Dendritic cell treated with granulocyte-macrophage colony-stimulating factor and Interleukin-4, amounts not matched to agents 40 ng/mL and 50 ng/mL, for 4 days (primary cell): ENCODE results near the gene EID2B.

Source experiments
- H3K27ac Mint-ChIP-seq: one replicate; pipeline ENCODE4 v1.8.0; 2022; ENCODE audit warnings: mild to moderate bottlenecking, mixed read lengths
- H3K27me3 Mint-ChIP-seq: one replicate; pipeline ENCODE4 v1.8.0; 2022; ENCODE audit warnings: mild to moderate bottlenecking, mixed read lengths
- H3K36me3 Mint-ChIP-seq: one replicate; pipeline ENCODE4 v1.8.0; 2022; ENCODE audit warnings: low read depth, mixed read lengths
- H3K4me1 Mint-ChIP-seq: one replicate; pipeline ENCODE4 v1.8.0; 2022; ENCODE audit warnings: low read depth, mixed read lengths
- H3K4me3 Mint-ChIP-seq: one replicate; pipeline ENCODE4 v1.8.0; 2022; ENCODE audit warnings: mild to moderate bottlenecking, moderate library complexity, mixed read lengths
- H3K9me3 Mint-ChIP-seq: one replicate; pipeline ENCODE4 v1.8.0; 2022; ENCODE audit warnings: mixed read lengths
- intact Hi-C: fragments of 100-400 bp; cut with micrococcal nuclease; formaldehyde crosslinking; loops from one replicate; pipeline ENCODE4 v1.15.0; 2022

EID2B gene

DNA sequence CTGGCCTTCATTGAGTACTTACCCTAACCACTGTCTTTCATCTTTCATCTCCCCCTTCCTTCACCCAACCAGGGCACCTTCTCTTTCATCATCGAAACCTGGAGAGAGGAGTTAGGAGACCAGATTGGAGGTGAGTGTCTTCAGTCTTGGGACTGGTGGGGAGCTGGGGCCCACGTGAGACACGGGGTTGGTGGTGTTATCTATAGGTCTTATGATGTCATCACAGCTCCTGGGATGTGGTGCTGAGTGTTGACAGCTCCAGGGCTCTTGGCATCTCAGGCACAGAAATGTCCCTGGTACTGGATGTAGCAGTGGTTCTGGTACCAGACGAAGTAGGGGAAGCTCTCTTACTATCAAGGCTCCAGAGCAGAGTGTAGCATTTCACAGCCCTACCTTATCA lies 32.1 kb downstream of the EID2B start:
- Mint-ChIP-seq H3K36me3 (no peaks in the 10 kb centered on the region), H3K27me3 (peaks cover 86% of the 10 kb centered on the region), H3K4me1 (peaks cover 26% of the 10 kb centered on the region), H3K27ac (no peak overlapping the region), H3K9me3 (no peaks in the 10 kb centered on the region), H3K4me3 (no peak overlapping the region)
- intact Hi-C loops: no loop called here

DNA sequence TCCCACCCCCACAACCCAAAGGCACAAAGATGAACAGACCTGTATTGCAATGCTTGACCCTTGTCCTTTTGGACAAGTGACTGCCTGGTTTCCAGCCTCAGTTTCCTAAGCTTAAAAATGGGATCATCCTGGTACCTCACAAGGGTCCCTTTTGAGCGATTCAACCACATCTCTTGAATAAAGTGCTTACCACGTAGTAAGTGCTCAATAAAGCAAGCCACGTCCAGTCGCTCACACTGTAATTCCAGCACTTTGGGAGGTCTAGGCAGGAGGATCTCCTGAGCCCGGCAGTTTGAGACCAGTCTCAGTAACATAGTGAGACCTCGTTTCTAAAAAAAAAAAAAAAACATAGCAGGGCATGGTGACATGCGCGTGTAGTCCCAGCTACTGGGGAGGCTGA lies 32.7 kb downstream of the EID2B start:
- intact Hi-C loops: loop anchor here (2.0 kb wide), 1 partner anchor 33 kb away; the partner anchor contains the start of gene EID2B
- peaks cover 82% of the 10 kb centered on the region for H3K27me3 Mint-ChIP-seq
- H3K9me3 Mint-ChIP-seq: no peaks in the 10 kb centered on the region
- no peak overlapping the region for H3K27ac Mint-ChIP-seq
- peaks cover 26% of the 10 kb centered on the region for H3K4me1 Mint-ChIP-seq
- no peaks in the 10 kb centered on the region for H3K36me3 Mint-ChIP-seq
- H3K4me3 Mint-ChIP-seq: no peak overlapping the region

DNA sequence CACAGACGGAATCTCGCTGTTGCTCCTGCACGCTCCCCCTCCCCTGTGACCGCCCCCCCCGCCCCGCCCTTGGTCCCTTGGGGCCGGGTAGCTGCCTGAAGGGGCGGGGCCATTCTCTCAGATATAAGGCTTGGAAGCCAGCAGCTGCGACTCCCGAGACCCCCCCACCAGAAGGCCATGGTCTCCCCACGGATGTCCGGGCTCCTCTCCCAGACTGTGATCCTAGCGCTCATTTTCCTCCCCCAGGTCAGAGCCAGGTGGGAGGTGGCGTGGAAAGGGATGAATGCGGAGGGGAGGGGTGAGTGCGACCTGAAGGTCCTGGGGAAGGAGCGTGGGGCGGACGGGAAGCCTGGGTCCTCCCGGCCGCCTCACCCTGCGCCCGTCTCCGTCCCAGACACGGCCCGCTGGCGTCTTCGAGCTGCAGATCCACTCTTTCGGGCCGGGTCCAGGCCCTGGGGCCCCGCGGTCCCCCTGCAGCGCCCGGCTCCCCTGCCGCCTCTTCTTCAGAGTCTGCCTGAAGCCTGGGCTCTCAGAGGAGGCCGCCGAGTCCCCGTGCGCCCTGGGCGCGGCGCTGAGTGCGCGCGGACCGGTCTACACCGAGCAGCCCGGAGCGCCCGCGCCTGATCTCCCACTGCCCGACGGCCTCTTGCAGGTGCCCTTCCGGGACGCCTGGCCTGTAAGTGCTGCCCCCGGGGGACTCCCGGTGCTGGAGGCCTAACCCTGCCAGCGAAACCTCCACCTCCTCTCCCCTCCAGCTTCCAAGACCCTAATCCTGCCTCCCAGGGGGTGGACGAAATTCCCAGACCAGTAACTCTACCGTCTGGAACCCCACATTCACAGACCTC lies 33.6 kb downstream of the EID2B start, which contains the start of gene DLL3:
Gene DLL3, plus strand, starts transcription at position 150 of the 845 bp plus-strand sequence. Its CDS starts 28 bp downstream, at position 178.
- H3K4me3 Mint-ChIP-seq: no peak within 1 kb of the TSS
- H3K27me3 Mint-ChIP-seq: peaks cover 73% of the 10 kb centered on the region
- no peak within 1 kb of the TSS for H3K27ac Mint-ChIP-seq
- H3K9me3 Mint-ChIP-seq: no peaks in the 10 kb centered on the region
- H3K4me1 Mint-ChIP-seq: peaks cover 26% of the 10 kb centered on the region
- intact Hi-C loops: loop anchor here (2.0 kb wide), 1 partner anchor 34 kb away; the partner anchor contains the start of gene EID2B
- no peaks in the 10 kb centered on the region for H3K36me3 Mint-ChIP-seq

DNA sequence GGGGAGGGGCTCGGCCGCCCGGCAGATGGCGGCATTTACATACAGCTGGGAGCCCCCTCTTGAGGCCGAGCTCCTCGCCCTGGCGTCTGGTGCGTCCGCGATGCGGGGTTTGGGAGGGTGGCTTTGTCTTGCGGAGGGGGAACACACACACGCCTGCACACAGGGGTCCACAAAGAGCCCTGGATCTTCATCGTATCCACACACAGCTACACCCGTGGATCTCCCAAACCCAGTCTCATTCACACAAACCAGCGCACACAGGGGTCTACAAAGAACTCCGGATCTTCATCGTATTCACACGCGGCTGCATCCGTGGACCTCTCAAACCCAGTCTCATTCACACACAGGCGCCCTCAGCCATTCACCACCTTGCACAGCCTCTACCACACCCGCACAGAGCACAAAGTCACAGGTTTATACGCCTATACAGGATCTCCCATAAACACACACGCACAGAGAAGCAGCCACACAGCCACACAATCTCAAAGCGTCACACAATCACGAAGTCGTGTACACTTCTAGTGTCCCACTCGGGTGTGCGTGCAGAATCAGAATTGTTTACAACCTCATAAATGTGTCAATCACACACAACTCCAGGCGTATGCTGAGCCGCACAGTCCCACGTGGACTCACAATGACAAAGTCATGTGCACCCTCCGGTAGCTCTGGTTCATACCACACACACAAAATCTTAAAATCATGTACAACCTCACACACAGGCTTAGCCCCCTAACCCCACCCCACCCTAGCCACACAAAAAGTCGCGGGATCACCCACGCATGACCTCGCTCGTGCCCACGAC lies 34.5 kb downstream of the EID2B start:
- Mint-ChIP-seq H3K9me3 (no peaks in the 10 kb centered on the region), H3K4me3 (no peak overlapping the region), H3K27ac (no peak overlapping the region), H3K4me1 (peaks cover 23% of the 10 kb centered on the region), H3K27me3 (peaks cover 65% of the 10 kb centered on the region), H3K36me3 (no peaks in the 10 kb centered on the region)
- intact Hi-C loops: loop anchor here (2.0 kb wide), 1 partner anchor 35 kb away; the partner anchor contains the start of gene EID2B

DNA sequence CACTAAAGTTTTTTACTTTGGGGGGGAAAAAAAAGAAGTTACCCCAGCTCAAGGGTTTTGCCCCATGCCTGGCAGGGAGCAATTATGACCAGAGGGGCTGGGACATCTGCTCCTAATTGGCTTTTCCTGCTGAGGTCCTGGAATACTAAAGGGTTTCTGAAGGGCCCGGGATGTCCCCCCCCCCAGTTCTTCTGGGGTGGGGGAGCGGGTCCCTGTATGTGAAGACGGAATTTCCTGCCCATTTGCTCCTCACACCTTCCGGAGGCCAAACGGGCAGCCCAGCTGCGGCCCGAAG lies 35.0 kb downstream of the EID2B start:
- no peaks in the 10 kb centered on the region for H3K9me3 Mint-ChIP-seq
- intact Hi-C loops: no loop called here
- H3K27me3 Mint-ChIP-seq: peaks cover 61% of the 10 kb centered on the region
- H3K4me3 Mint-ChIP-seq: no peak overlapping the region
- no peaks in the 10 kb centered on the region for H3K36me3 Mint-ChIP-seq
- H3K4me1 Mint-ChIP-seq: peaks cover 20% of the 10 kb centered on the region
- no peak overlapping the region for H3K27ac Mint-ChIP-seq

DNA sequence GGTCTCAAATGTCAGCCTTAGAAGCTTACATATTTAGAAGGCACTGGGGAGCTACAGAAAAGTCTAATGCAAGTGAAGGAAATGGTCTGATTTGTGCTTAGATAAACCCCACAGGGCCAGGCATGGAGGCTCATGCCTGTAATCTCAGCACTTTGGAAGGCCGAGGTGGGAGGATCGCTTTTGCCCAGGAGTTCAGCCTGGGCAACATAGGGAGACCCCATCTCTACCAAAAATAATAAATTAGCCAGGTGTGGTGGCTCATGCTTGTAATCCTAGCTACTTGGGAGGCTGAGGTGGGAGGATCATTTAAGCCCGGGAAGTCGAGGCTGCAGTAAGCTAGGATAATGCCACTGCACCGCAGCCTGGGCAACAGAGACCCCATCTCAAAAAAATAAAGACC lies 36.6 kb downstream of the EID2B start:
- Mint-ChIP-seq H3K27me3 (peaks cover 52% of the 10 kb centered on the region), H3K4me3 (no peak overlapping the region), H3K4me1 (peaks cover 20% of the 10 kb centered on the region), H3K27ac (no peak overlapping the region), H3K9me3 (no peaks in the 10 kb centered on the region), H3K36me3 (peaks cover 5% of the 10 kb centered on the region)
- intact Hi-C loops: no loop called here

DNA sequence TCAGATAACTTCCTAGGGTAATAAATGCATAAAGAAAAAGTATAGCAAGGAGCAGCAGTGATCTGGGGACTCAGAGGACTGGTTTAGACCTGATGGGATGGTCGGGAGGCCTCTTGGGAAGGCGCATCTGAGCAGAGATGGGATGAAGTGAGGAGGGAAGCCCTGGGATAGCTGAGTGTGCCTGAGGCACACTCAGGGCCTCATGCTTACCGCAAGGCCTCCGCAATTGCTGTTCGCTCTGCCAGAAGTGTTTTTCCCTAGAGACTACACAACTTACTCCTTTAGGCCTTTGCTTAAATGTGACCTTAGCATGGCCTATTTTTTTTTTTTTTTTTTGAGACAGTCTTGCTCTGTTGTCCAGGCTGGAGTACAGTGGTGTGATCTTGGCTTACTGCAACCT lies 38.0 kb downstream of the EID2B start:
- peaks cover 38% of the 10 kb centered on the region for H3K27me3 Mint-ChIP-seq
- peaks cover 19% of the 10 kb centered on the region for H3K36me3 Mint-ChIP-seq
- intact Hi-C loops: no loop called here
- H3K4me1 Mint-ChIP-seq: peaks cover 20% of the 10 kb centered on the region
- H3K27ac Mint-ChIP-seq: no peak overlapping the region
- no peak overlapping the region for H3K4me3 Mint-ChIP-seq
- no peaks in the 10 kb centered on the region for H3K9me3 Mint-ChIP-seq

DNA sequence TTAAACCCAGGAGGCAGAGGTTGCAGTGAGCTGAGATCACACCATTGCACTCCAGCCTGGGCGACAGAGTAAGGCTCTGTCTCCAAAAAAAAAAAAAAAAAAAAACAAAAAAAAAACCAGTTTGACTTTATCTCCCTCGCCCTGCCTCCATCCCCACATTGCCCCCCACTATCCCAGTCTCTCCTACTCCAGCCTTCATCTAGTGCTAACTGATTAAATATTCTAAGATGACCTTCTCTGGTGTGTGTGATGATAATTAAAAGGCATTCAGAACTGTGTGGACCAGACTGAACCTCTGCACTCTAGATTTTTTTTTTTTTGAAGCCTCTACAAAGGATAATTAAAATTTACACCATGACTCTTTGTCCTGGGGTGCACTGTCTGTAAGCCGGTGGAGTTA lies 39.9 kb downstream of the EID2B start:
- intact Hi-C loops: no loop called here
- H3K27ac Mint-ChIP-seq: no peak overlapping the region

DNA sequence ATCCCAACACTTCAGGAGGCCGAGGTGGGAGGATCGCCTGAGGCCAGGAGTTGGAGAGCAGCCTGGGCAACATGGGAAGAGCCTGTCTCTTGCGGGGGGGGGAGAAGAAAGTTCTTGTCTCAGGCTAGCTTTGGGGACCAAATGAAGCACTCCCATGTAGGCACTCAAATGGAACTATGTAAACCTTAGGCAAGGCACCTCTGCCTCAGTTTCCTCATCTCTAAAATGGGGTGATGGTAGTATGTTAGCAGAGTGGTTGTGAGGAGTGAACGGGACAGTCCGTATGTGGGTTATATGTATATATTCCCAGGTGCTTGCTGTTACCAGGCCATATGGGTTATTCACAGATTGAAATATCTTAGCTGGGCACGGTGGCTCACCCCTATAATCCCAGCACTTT lies 40.4 kb downstream of the EID2B start:
- peaks cover 43% of the 10 kb centered on the region for H3K36me3 Mint-ChIP-seq
- H3K4me1 Mint-ChIP-seq: no peaks in the 10 kb centered on the region
- H3K4me3 Mint-ChIP-seq: no peak overlapping the region
- H3K27ac Mint-ChIP-seq: no peak overlapping the region
- H3K27me3 Mint-ChIP-seq: peaks cover 16% of the 10 kb centered on the region
- intact Hi-C loops: no loop called here
- H3K9me3 Mint-ChIP-seq: no peaks in the 10 kb centered on the region

More for the DNA sequence above, 39.9 kb downstream of the EID2B start:
- Mint-ChIP-seq H3K36me3 (peaks cover 38% of the 10 kb centered on the region), H3K4me3 (no peak overlapping the region), H3K27me3 (peaks cover 21% of the 10 kb centered on the region), H3K4me1 (peaks cover 2% of the 10 kb centered on the region), H3K9me3 (no peaks in the 10 kb centered on the region)

DNA sequence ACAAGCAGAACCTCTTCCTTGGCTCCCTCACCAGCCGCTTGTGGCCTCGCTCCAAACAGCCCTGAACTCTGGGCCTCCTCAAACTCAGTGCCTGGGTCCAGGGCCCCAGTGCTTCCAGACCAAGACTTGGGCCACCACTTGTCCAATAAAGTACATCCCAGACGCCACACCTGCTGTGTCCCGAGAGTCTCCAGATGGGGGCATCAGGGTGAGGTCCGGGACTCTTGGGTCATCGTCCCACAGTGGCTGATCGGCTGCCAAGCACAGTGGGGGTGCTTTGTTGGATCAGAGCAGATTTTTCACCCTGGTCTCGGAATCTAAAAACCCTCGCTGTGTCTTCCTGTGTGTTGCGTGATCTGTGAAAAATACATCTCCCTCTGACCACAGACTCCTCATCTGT lies 42.9 kb downstream of the EID2B start:
- Mint-ChIP-seq H3K4me3 (no peak overlapping the region), H3K9me3 (no peaks in the 10 kb centered on the region), H3K27me3 (no peaks in the 10 kb centered on the region), H3K27ac (no peak overlapping the region), H3K4me1 (no peaks in the 10 kb centered on the region), H3K36me3 (peaks cover 66% of the 10 kb centered on the region)
- intact Hi-C loops: no loop called here

DNA sequence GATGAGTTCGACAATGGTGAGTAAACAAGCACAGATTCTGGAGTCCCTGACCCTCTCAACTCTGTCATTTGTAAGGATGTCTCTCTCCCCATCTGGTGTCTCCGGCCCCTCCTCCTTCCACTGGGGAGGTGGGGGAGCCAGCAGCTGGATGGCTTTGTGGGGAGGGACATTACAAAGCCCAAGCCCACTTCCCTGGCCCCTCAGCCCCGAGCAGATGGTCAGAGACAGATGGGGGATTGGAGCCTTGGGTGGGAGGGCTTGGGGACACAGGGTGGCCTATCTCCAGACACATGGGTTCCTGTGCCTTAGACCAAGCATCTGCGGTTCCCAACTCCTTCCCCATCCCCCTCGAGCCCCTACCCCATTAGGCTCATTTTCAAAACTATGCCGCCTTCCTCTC lies 49.5 kb downstream of the EID2B start:
- intact Hi-C loops: no loop called here
- Mint-ChIP-seq H3K4me3 (no peak overlapping the region), H3K9me3 (no peaks in the 10 kb centered on the region), H3K4me1 (peaks cover 25% of the 10 kb centered on the region), H3K36me3 (peaks cover 52% of the 10 kb centered on the region), H3K27ac (no peak overlapping the region), H3K27me3 (no peaks in the 10 kb centered on the region)

DNA sequence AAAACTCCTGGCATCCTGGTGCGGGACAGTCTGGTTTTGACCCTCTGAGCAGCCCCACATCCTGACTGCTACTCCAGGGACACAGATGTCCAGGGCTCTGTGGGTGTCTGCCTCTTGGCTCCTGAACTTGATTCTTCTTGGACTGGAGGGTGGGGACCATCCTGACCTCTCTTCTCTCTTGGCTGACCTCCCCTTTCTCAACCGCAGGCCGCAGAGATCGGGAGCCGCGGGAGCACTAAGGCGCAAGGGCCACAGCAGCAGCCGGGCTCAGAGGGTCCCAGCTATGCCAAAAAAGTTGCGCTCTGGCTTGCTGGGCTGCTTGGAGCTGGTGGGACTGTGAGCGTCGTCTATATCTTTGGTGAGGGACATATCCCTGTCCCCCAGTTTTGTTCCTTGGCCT lies 51.0 kb downstream of the EID2B start:
- H3K9me3 Mint-ChIP-seq: no peaks in the 10 kb centered on the region
- H3K36me3 Mint-ChIP-seq: peaks cover 49% of the 10 kb centered on the region
- peak overlapping the region; percentile 92 for H3K27ac Mint-ChIP-seq
- peaks cover 25% of the 10 kb centered on the region for H3K4me1 Mint-ChIP-seq
- H3K4me3 Mint-ChIP-seq: peak overlapping the region; percentile 87
- intact Hi-C loops: no loop called here
- H3K27me3 Mint-ChIP-seq: no peaks in the 10 kb centered on the region

DNA sequence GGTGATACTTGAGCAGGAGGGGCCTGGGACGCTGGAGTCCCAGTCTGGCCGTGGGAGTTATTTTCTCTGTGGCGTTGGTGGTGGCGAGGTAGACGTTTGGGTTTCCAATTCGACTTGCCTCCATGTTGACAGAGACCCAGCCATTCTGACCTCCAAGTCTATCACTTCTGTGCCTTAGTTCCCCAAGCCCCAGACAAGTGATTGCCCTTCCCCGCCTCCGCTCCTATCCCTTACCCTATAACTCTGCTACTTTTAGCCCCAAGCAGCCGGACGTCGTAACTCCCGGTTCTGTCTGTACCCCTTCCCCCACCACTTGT lies 51.5 kb downstream of the EID2B start:
- intact Hi-C loops: no loop called here
- Mint-ChIP-seq H3K4me3 (peak overlapping the region; percentile 87), H3K27ac (peak overlapping the region; percentile 92), H3K27me3 (no peaks in the 10 kb centered on the region), H3K9me3 (no peaks in the 10 kb centered on the region), H3K4me1 (peaks cover 25% of the 10 kb centered on the region), H3K36me3 (peaks cover 49% of the 10 kb centered on the region)
